Stimulated activated CD4-positive, alpha-beta T cell treated with anti-CD3 and anti-CD28 coated beads, TNF-alpha, amount 100 ng/mL, for 48 hours (primary cell): Measurements from ENCODE around the gene ZNF256.

Source experiments
- DNase-seq, 3 donors: peaks; one replicate each; pipeline ENCODE4 v3.0.0-alpha.2; 2020; ENCODE audit warnings: low read depth in 3 of 3

Gene ZNF256

DNA sequence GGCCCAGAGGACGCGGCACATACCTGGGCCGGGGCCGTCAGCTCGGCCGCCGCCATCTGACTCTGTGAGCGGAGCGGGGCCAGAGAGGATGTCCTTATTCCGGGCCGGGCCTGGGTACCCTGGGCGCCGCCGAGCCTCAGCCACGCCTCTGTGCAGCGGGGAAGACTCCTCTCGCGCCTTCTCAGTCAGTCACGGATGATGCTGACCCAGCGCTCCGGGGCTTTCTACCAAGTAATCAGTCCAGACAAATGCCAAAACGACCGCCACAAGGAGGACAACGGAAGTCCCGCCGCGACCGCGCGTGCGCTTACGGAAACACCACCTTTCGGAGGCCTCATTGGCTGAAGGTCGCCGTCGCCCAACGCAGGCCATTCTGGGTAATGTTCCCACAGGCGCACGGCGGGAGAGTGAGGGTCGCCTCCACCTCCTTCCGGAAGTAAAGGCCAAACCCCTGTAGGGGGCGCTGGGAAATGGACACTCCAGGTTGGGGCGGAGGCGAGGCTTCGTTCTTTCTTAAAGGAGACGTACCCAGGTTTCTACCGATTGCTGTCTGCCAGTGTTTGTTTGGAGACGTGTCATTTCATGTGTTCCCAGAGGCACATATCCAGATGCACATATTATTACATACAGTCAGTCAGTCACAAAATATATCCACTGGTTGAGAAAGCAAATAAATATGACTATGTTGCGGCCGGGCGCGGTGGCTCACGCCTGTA, at the start of gene ZNF256:
Gene ZNF256 (minus strand): TSS at position 288 of the 716 bp plus-strand sequence. CDS start 232 bp downstream, at position 56.
- DNase-seq = peak; percentile 84 to 89 (median 88)

DNA sequence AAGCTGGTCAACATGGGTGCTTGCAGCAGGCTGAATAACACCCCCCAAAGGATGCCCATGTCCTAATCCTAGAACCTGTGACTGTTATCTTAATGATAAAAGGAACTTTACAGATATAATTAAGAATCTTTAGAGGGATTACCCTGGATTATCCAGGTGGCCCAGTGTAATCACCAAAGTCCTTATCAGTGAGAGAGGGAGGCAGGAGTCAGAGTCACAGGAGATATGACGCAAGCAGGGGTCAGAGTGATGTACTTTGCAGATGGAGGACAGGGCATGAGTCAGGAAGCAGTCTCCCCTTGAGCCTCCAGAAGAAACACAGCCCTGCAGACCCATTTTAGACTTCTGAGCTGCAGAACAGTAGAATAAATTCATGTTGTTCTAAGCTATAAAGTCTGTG, 45.3 kb upstream of the ZNF256 start:
- no peak for DNase-seq

DNA sequence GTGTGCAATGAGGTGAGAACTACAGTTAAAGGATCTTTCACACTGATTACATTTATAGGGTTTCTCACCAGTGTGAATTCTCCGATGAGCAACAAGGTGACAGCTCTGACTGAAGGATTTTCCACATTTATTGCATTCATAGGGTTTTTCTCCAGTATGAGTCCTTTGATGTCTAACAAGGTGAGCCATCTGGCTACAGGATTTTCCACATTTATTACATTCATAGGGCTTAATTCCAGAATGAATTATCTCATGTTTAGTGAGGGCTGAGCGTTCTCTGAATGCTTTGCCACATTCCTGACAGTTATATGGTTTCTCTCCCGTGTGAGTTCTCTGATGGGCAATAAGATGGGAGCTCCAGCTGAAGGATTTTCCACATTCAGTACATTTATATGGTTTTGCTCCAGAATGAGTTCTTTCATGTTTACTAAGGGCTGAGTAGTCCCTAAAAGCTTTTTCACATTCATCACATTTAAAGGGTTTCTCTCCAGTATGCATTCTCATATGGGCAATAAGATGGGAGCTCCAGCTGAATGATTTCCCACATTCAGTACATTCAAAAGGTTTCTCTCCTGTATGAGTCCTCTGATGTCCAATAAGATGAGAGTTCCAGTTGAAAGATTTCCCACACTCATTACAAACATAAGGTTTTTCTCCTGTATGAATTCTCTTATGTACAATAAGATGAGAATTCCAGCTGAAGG, 31.2 kb upstream of the ZNF256 start:
- no peak for DNase-seq

DNA sequence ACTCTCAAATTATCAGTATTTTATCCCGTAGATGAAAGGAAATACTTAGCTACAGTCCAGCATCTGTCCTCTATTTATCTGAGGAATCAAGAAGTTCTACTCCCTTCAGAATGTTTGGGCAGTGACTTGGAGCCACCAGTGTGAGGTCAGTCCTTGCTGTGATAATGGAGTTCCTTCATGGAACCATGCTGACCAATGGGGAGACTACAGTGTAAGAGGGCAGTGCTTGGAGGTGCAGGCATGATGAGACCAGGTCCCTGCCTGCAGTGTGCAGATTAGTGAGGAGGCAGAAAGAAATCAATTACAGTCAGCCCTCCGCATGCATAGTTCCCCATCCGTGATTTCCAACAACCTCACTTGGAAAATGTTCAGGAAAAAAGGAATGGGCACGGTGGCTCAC, 26.9 kb upstream of the ZNF256 start, which contains the start of gene C19orf18:
Gene C19orf18 (minus strand): TSS at position 101 of the 400 bp plus-strand sequence. CDS start 102 bp downstream, outside the sequence.
- no peak for DNase-seq

DNA sequence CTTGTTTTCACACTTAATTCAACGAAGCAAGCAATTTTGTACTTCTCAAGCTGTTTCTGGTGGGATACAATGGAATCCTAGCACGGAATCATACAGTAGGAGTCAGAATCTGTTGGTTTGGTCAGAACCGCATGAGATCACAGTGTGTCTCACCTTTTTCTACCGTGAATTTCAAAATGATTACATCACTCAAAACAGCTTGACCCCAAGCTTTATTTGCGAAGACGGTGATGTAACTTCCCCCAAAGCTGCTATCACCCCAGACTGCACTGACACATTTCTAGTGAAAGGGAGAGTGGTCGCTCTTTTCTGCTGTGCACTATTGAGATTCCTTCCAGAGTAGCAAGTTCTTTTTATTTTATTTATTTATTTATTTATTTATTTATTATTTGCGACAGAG, 17.3 kb upstream of the ZNF256 start:
- DNase-seq = no peak

DNA sequence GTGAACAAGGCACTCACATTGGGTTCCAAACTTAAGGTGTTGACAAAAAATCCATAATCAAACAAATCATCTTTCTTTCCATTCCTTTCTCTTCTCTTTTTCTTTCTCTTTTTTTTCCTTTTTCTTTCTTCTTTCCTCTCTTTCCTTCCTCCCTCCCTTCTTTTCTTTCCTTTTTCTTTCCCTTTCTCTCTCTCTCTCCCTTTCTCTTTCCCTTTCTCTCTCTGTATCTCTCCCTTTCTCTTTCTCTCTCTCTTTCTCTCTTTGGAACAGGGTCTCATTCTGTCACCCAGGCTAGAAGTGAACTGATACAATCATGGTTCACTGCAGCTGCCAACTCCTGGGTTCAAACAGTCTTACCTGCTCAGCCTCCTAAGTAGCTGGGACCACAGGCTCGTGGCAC, 14.3 kb upstream of the ZNF256 start:
- no peak for DNase-seq

DNA sequence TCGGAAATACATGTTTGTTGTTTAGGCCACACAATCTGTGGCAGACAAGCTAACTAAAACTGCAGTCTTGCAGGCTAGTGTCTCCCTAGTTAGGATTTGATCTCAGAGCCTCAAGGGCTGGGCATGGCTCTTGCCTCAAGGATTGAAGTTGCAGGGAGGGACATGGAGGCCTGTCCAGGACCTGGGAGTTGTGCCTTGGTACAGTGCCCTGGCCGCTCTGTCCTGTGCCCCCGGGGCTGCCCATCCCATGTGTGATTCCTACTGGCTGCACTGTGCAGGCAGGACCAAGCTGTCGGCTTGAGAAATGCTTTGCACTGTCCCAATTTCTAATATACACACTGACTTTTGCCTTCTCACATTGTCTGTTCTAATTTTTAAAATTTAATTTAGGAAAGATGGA, 7.5 kb upstream of the ZNF256 start:
- DNase-seq = no peak

DNA sequence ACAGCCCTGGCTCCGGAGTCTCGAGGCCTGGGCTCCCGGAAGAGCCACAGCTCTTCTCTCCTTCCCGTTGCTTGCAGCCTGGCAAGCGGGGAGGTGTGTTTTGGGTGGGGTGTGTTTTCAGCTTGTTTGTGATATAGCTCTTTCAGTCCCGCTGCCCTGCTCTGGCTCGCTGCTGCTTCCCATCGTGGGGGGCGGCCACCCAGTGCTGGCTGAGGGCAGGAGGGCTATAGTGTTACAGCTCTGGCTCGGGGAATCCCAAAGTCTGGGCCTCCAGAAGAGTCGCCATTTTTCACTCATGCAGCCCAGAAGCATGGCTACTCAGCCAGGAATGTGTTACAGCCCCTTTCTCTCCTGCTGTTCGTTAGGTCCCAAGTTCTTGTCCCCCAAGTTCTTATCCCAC, 2.2 kb upstream of the ZNF256 start:
- DNase-seq = no peak

DNA sequence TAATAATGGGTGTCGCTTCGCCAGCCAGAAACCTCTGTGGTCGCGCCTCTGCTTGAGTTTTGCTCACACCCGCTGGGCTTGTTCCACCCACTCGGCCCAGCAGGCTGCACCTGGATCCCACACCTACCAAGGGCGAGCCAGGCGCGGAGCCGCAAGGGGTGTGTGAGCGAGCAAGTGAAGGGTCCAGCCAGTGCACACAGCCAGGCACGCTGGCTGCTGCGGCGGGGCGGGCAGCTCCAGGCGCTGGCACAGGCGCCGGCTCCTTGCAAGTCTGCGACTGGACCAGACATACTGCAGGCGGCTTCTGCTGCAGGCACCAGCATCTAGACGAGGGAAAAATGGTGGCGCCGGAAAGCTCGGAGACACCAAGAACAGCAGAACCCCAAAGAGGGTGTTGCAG, 1.8 kb upstream of the ZNF256 start:
- no peak for DNase-seq

DNA sequence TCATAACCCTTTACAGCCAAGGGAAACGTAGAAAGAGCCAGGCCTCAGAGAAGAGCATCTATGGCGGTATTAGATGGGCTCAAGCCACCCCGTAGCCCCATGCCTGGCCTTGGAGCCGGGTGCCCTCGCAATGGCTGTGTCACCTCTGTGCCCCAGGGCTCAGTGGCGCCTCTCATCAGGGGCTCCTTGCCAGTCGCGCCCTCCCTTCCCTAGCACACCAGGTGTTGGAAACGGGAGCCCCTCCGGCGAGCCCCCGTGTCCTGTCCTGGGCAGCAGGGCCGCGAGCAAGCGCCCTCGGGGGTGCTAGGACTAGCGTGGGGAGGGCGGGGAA, 453 bp downstream of the ZNF256 start:
- DNase-seq = no peak

DNA sequence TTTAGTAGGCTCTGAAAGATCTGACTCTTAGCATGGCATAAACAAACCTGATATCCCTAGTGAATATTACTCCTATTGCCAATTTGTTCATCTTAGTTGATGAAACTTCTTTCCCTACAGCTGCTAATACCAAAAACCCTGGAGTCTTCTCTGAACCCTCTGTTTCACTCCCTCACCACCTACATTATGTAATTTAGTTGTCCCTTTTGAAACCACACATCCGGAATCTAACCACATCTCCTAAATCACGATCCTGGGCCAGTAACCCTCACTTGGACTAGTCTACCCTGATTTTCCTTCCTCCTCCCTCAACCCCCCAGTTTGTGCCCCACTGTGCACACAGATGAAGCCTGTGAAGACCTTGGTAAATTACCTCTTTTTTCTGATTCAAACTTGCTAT, 1.2 kb downstream of the ZNF256 start:
- no peak for DNase-seq

DNA sequence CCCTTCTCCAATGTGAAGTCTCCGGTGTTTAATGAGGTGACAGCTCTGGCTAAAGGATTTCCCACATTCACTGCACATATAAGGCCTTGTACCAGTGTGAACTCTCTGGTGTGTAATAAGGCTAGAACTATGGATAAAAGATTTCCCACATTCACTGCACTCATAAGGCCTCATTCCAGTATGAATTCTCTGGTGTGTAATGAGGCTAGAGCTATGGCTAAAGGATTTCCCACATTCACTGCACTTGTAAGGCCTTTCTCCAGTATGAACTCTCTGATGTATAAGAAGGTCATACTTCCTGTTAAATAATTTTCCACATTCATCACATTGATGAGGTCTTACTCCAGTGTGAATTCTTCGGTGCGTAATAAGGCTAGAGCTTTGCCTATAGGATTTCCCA, 5.9 kb downstream of the ZNF256 start:
- DNase-seq = no peak

DNA sequence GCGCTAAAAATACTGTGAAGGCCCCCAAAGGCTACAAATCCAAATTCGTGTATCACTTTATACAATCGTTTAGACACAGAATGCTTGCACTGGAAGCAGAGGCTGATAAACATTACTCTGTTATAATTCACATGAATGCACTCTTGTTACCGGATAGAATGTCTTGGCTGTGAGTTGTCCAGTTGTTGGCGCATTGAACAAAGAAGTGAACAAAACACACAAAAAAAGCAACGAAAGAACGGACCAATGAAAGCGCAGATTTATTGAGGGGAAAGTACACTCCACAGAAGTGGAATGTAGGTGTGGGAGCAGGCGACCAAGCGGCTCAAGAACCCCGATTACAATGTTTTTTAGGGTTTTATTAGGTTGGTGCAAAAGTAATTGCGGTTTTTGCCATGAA, 11.8 kb downstream of the ZNF256 start:
- no peak for DNase-seq

DNA sequence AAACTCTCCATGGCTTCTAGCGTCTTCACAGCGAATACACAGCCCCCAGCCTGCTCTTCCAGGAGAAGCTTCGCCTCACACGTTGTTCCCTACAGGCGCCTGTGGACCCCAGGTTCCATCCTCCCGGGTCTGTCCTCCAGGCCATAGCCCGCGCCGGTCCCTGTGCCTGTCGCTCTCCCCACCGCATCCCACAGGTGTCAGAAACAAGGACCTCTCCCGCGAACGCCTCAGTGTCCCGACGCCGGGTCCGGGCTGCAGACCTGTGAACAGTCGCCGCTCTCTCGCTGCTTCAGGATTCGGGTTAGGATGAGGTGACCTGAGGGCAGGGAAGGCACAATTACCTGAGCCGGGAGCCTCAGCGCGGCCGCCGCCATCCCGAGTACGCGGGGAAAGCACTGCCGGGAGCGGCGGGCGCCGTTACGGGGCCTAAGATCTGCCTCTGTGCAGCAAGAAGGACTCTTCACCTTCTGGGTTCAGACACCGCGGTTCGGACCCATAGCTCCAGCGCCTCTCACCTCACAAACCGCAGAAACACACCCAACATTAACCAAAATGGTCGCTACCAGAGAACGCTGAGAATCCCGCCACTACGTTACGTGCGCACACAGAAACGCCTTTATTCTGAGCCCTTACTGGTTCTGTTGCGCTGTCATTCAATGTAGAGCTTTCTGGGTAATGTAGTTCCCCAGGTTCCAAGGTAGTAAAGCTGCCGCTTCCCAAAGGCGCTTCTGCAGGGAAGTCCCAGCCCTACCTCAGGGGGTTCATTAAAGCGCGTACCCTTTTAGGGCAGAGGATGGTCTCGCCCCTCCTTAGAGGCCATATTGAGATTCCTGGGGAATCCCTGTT, 12.5 kb downstream of the ZNF256 start, which contains the start of gene ZNF418:
Gene ZNF418 (minus strand): TSS at position 583 of the 846 bp plus-strand sequence. CDS start 1,580 bp downstream, outside the sequence.
- peak in 1 of 3 donors; percentile 20 for DNase-seq

DNA sequence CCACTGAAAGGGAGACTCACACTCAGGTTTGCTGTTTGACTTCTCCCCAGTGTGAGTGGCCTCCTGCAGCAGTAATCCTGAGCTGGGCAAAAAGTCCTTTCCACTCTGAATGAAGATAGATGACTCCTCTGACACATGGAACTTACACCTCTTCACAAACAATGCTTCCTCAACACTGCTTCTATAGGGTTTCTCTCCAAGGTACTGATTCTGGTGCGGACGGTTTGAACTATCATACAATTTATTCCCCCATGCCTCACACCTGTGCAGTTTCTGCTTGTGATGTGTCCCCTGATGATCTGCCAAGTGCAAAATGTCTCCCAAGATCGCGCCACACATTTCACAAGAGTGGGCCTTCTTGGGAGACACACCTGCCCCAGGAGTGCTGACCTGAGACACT, 19.9 kb downstream of the ZNF256 start:
- DNase-seq = no peak

DNA sequence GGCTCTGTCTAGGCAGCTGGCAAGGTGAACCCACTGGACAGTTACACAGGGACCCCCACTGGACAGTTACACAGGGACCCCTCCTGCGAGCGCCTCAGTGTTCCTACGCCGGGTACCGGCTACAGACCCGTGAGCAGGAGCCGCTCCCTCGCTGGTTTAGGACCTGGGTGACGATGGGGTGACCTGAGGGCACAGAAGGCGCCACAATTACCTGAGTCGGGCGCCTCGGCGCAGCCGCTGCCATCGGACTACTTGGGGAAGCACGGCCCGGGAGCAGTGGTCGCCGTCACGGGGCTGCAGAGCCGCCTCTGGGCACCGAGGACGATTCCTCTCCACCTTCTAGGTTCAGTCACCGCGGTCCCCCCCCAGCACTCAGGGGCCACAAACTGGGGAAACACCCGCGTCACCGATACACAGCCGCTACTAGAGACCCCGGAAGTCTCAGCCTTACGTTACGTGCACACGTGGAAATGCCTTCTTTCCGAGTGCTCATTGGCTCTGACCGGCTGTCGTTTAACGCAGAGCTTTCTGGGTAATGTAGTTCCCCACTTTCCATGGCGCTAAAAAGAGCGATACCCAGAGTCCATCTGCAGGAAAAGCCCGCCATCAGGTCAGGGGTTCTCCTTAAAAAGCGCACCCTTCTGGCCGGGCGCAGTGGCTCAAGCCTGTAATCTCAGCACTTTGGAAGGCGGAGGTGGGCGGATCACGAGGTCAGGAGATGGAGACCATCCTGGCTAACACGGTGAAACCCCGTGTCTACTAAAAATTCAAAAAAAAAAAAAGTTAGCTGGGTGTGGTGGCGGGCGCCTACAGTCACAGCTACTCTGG, 31.1 kb downstream of the ZNF256 start, which contains the start of gene ZNF417:
Gene ZNF417 (minus strand): TSS at position 425 of the 828 bp plus-strand sequence. CDS start 181 bp downstream, at position 244.
- DNase-seq = peak; percentile 61 to 75 (median 69)

DNA sequence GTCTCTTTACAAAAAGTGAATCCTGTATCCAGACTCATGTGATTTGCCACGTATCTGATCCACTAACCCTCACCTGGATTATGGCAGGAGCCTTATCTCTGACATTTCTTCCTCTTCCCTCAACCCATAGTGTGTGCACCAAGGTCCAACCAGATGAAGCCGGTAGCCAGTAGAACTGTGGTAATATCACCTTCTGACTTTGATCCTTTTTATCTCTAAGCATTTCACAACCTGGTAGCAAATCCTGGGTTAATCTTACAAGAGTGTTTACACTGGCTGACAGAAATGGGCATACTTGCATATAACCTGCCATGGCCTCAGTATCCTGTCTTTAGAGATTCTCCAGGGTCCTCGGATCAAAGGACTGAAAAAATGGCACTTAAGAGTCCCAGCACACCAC, 33.0 kb downstream of the ZNF256 start:
- DNase-seq = no peak

DNA sequence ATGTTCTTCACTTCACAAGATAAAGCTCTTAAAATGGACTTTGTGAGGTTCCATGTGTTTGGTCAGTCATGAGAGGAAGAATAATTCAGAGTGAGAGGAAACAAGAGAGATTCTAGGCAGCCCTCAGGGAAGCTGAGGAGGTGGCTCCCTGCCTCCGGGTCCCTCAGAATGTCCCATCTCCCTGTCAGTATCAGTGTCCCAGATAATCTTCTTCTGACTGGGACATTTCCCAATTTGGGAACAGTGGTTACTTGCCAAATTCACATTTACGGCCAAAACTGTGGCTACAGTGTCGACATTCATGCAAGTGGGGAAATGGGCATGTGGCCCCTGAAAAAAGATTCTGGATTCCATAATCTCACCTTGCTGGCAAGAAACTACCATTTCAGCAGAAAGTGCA, 40.1 kb downstream of the ZNF256 start:
- DNase-seq = no peak

DNA sequence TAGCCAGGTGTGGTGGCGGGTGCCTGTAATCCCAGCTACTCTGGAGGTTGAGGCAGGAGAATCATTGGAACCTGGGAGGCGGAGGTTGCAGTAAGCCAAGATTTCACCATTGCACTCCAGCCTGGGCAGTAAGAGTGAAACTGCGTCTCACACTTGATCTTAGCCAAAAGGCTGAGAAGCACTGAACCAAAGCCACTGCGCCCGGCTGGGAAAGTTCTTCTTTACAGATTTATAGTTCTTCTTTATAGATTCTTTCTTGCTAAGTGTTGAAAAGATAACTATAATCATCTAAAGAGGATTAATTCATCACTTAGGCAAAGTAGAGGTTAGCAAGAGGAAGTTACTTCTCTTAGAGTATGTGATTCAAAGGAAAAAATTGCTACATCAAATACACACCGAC, 42.2 kb downstream of the ZNF256 start:
- DNase-seq = no peak

DNA sequence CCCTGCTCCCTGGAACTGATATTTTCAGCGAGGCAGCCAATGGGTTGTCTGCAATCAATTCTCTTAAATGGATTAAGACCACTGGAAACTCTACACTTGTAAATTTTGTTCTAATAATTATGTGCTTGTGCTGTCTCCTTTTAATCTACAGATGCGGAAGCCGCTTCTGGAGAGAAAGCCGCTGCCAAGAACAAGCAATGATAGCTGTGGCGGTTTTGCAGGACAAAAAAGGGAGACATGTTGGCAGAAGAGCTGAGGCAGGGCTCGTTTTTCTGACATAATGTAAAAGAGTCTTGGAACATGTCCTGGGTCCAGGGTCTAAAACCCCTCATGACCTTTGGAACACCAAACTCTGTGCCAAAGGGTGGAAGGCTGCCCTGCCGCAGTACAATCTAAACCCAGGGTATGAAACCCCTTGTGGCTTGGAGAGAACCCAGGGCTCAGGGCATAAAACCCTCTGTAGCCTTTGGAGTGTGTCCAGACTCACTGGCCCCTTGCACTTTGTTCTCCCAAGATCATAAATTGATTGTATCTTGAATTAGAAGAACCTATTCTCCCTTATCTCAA, 43.8 kb downstream of the ZNF256 start:
- DNase-seq = no peak

DNA sequence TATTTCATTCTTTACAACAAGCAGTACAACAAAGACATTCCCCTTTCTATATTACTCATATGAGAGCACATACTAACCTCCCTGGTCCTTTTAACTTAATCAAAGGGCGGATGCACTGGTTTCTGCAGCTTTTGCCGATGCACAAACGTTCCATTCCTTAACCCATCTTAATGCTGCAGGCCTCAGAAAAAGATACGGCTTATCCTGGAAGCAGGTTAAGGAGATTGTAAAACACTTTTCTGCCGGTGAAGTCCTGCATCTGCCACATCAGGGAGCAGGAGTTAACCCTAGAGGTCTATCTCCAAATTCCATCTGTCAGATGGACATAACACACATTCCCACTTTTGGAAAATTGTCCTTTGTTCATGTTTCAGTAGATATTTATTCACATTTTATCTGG, 47.2 kb downstream of the ZNF256 start:
- DNase-seq = no peak
